ENCODE results near the gene COL21A1.

COL21A1 gene

DNA sequence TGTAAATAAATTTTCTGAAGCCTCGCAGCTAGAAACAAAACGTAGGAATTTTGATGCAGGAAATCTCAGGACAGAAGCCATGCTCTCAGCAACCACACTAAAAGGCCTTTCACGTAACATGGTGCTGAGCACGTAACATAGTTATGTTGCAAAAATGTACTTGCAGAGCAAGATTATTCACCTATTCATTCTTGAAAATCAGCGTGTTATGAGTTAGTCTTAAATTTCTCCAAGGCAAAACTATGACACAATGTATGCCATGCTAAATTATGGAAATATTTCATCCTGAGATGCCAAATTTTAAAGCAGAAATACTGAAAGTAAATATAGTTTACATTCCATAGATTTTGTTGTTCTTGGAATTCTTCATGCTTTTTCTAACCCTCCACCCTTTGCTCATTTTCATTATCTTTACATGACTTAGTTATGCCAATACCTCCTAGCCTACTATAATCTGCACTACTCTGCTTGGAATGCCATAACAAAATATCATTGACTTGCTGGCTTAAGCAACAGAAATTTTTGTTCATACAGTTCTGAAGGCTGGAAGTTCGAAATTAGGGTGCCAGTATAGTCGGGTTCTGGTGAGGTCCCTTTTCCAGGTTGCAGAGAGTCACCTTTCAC, 192.2 kb downstream of the COL21A1 start:
- in situ Hi-C loops (cut with HindIII; ENCODE audit: low sequenced_read_pairs) = no loop called here

GRCh38 chr6:56051202-56051598, 196.2 kb downstream of the COL21A1 start:
- in situ Hi-C loops (cut with HindIII; ENCODE audit: low sequenced_read_pairs) = no loop called here

DNA sequence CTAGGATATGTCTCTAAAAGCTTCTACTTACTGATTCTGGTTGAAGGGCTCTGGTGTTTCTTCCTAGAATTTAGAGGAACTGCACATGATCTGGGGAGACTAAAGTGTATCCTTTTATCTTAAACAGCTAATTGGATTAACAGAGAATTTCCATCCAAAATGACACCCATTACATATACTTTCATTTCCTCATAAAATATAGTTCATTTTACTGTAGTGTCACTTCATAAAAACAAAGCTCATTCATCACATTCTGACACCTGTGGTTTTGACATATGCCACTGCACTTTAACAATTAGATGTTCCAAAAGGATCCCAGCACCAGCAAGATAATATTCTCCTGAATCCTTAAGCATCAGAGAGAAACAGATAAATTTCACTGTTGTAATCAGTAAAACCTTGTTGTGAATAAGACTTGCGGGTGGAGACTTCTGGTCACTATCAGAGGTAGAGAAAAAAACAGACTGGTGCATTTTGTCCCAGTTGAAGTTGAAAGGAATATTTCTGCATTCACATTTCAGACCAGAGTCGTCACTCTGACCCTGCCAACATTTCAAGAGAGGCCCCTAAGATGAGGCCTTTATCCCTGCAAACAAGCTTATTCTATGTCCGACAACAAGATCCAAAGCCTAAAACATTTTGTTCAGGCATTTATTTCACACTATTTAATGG, 196.7 kb downstream of the COL21A1 start:
- in situ Hi-C loops (cut with HindIII; ENCODE audit: low sequenced_read_pairs) = no loop called here

DNA sequence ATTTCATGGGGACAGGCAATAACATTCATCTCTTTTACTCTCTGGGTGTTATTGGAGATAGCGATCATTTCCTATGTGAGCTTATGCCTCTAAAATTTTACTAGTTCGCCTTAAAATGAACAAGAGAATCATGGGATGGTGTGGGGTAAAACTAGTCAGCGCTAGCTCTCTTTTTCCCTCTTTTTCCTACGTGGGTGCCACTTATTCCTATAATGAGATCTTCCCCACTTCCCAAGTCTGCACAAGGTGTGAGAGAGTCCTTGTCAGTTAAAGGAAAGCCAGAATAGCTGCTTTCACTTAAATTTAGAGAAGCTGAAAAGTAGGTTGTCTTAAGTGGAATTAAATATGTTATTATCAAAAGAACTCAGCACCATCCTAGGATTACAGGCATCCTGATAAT, 198.8 kb downstream of the COL21A1 start:
- in situ Hi-C loops (cut with HindIII; ENCODE audit: low sequenced_read_pairs) = loop anchor here (10.0 kb wide), 1 partner anchor 126 kb away; no protein-coding TSS in a partner anchor

DNA sequence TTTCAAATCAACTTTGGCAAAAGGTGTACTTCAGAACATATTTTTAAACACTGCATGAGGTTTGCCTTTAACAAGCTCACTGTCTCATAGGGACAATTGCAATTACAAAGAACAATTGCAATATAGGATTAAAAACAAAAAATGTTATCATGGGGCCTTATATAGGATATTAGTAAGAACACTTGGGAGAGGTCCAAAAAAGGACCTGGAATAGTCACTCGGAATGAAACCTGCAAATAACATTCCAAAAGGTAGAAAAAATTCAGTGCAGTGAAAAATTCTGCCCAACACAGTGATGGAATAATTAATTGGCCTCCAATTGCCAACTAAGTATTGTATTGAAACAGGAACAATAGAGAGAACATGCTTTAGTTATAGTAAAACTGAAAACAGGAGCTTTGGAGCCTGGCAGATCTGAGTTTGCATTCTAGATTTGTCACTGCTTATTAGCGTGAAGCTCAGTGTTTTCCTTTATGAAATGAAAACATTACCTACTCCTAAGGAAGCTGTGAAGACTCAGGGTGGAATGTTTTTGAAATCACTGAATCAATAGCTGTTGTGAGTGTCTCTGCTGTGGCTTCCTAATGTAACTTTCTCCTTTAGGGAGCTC, 199.3 kb downstream of the COL21A1 start:
- in situ Hi-C loops (cut with HindIII; ENCODE audit: low sequenced_read_pairs) = loop anchor here (10.0 kb wide), 1 partner anchor 127 kb away; no protein-coding TSS in a partner anchor

GRCh38 chr6:56046576-56046975, 200.8 kb downstream of the COL21A1 start:
- in situ Hi-C loops (cut with HindIII; ENCODE audit: low sequenced_read_pairs) = loop anchor here (10.0 kb wide), 1 partner anchor 128 kb away; no protein-coding TSS in a partner anchor

DNA sequence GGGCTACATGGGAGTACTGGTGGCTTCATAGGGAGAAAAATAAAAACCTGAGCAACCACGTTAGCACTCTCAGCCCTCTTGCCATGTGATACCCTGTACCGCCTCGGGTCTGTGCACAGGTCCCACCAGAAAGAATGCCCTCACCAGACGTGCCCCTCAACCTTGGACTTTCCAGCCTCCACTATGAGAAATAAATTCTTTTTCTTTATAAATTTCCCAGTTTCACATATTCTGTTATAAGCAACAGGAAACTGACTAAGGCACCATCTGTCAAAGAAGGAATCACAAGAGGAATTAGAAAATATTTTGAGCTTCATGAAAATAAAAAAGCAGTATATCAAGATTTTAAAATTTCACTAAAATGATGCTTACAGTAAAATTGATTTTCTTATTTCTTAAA, 203.6 kb downstream of the COL21A1 start:
- in situ Hi-C loops (cut with HindIII; ENCODE audit: low sequenced_read_pairs) = loop anchor here (10.0 kb wide), 1 partner anchor 131 kb away; no protein-coding TSS in a partner anchor

GRCh38 chr6:56043076-56043475, 204.3 kb downstream of the COL21A1 start:
- in situ Hi-C loops (cut with HindIII; ENCODE audit: low sequenced_read_pairs) = loop anchor here (10.0 kb wide), 1 partner anchor 132 kb away; no protein-coding TSS in a partner anchor

DNA sequence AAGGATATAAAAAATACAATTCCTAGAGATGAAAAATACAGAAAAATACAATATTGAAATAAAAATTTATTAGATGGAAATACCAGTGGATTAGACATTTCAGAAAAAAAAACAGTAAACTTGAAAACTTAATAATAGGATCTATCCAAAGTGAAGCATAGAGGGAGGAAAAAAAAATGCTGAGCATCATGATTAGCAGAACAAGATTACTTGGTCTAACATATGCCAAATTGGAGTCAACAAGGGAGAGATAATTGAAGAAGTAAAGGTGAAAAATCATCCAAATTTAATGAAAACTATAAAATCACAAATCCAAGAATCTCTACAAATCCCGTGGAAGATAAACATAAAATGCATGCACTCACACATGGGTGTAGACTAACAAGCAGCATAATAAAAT, 205.8 kb downstream of the COL21A1 start:
- in situ Hi-C loops (cut with HindIII; ENCODE audit: low sequenced_read_pairs) = loop anchor here (10.0 kb wide), 1 partner anchor 133 kb away; no protein-coding TSS in a partner anchor

DNA sequence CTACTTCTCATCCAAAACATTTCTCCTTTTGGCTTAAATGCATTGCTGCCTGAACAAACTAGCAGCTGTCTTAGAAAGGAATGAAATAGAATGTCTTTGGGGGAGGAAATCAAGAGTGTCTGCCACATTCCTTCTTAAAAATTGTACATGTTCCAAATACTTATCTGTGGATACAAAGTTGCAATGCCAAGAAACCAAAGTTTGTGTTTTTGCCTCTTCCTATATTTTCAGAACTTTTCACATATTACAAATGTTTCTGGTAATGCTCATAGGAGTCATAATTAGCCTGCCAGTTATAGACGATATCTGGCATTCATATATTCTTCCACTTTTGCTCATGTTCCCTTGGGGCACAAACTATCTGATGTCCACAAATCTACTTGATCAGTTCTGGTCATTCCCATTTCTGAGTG, 206.5 kb downstream of the COL21A1 start:
- in situ Hi-C loops (cut with HindIII; ENCODE audit: low sequenced_read_pairs) = loop anchor here (10.0 kb wide), 1 partner anchor 134 kb away; no protein-coding TSS in a partner anchor

DNA sequence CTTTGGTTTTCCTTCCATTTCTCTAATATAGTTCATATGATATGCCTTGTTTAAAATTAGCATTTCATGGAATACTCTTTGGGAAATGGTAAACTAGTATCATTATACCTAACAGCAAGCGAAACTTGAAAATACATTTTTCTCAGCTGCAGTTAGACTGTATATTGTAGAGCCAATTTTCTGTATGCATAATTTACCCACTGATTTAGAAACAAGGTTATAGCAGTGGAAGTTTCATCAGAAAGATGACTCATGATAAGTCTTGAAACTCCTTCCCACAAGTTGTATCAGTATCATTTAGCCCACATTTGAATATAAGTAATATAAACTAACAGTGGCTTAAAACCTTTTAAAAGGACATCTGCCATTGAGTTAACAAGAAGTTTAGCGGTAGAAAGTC, 207.2 kb downstream of the COL21A1 start:
- in situ Hi-C loops (cut with HindIII; ENCODE audit: low sequenced_read_pairs) = loop anchor here (10.0 kb wide), 1 partner anchor 135 kb away; no protein-coding TSS in a partner anchor

DNA sequence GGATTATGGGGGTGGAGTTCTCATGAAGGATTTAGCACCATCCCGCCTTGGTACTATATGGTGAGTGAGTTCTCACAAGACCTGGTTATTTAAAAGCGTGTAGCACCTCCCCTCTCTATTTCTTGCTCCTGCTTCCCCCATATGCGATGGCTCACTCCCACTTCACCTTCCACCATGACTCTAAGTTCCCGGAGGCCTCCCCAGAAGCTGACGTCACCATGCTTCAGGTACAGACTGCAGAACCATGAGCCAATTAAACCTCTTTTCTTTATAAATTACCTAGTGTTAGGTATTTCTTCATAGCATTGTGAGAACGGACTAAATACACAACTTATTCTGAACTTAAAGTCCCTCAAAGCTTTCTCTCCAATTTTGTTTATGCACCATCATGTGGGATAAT, 208.6 kb downstream of the COL21A1 start:
- in situ Hi-C loops (cut with HindIII; ENCODE audit: low sequenced_read_pairs) = no loop called here

GRCh38 chr6:56037601-56038000, 209.8 kb downstream of the COL21A1 start:
- in situ Hi-C loops (cut with HindIII; ENCODE audit: low sequenced_read_pairs) = no loop called here

- in situ Hi-C loops (cut with HindIII; ENCODE audit: low sequenced_read_pairs) = no loop called here
Observed at GRCh38 chr6:56036916-56037600, 210.3 kb downstream of the COL21A1 start.

GRCh38 chr6:56033401-56033800, 214.0 kb downstream of the COL21A1 start:
- in situ Hi-C loops (cut with HindIII; ENCODE audit: low sequenced_read_pairs) = no loop called here

- in situ Hi-C loops (cut with HindIII; ENCODE audit: low sequenced_read_pairs) = no loop called here
Observed at GRCh38 chr6:56032715-56033260, 214.6 kb downstream of the COL21A1 start.

DNA sequence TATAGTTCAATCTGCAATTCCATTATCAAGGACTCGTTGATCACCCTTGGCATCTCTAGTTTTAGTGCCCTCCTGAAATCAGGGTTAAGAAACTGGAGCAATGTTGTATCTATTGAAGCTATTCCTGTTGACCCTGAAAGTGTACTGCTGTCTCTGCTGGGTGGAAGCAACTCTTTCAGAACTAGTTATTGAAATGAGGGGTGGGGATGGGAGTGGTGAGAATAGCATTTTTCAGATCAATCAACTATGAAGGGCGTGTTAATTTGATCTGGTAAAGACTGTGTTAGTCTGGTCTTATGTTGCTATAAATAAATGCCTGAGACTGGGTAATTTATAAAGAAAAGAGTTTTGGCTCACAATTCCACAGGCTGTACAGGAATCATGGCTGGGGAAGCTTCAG, 219.5 kb downstream of the COL21A1 start:
- in situ Hi-C loops (cut with HindIII; ENCODE audit: low sequenced_read_pairs) = no loop called here

DNA sequence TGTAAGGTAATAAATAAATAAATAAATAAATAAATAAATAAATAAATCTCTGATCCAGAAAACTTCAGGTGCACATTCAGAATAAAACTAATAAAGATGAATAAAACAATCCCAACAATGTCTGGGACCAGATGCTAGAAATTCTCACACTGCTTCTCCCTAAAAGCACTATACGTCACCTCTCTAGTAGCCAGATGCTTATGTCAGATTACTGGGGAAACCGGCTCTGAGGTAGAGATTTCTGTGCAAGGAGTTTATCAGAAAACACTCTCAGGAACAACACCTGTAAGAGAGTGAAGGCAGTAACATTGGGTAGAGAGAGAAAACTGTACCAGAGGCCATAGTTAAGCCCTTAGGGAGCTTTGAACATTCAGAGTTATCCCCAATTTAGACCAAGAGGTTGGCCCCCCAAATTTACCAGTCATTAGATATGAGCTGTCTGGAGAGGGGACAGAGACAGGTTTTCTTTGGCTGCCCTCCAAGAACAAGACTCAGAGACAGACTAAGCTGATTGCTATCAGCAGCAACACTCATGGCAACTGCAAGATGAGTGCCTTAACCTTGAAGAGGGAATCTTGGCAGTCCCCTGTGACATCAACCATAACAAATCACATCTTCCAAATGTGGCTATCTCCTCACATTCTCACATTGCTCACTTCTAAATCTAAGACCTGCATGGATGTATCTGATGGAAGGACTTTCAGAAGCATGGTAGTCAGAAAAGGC, 220.8 kb downstream of the COL21A1 start:
- in situ Hi-C loops (cut with HindIII; ENCODE audit: low sequenced_read_pairs) = no loop called here

- in situ Hi-C loops (cut with HindIII; ENCODE audit: low sequenced_read_pairs) = no loop called here
Observed at GRCh38 chr6:56025795-56026194, 221.6 kb downstream of the COL21A1 start.

- in situ Hi-C loops (cut with HindIII; ENCODE audit: low sequenced_read_pairs) = no loop called here
Observed at GRCh38 chr6:56024931-56025330, 222.4 kb downstream of the COL21A1 start.

Data from endothelial cell of hepatic sinusoid (primary cell).